Stimulated activated CD4-positive, alpha-beta T cell treated with anti-CD3 and anti-CD28 coated beads, Interleukin-4, amount 100 ng/mL, for 1 hour (primary cell): ENCODE measurements around the gene SS18L1.

Source experiments
- DNase-seq: peaks from one replicate; pipeline ENCODE4 v3.0.0-alpha.2; 2020

The SS18L1 gene

DNA sequence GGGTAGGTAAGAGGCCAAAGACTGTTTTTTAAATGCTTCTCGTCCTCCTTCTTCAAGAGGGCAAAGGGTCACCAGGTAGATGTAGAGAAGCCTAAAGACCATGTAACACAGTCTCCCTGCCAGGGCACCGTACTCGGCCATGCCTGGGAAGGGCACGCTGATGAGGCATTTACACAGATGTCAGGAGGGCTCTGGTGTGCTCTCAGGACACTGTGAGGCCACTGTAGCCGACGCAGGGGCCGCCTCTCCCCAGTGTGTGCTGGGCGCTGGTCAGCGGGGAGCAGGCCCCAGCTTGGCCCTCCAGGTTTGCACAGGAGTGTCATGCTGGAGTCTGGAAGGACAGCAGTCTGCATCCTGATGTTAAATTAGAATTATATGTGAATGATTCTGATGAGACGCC is 32.1 kb downstream of the SS18L1 start:
- no peak for DNase-seq

DNA sequence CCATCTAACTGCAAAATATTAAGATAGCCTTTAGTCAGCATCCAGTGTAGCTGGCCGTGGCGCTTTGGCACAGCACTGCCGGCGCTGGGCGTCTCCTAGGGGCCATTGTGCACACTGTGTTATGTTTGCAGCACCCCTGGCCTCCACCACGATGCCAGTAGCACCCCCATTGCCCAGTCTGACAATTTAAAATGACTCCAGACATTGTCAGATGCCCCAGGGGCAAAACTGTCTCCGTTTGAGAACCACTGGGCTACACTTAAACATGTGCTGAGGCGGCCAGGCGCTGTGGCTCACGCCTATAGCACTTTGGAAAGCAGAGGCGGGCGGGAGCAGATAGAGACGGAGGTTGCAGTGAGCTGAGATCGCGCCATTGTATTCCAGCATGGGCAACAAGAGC is 33.3 kb downstream of the SS18L1 start:
- no peak for DNase-seq

DNA sequence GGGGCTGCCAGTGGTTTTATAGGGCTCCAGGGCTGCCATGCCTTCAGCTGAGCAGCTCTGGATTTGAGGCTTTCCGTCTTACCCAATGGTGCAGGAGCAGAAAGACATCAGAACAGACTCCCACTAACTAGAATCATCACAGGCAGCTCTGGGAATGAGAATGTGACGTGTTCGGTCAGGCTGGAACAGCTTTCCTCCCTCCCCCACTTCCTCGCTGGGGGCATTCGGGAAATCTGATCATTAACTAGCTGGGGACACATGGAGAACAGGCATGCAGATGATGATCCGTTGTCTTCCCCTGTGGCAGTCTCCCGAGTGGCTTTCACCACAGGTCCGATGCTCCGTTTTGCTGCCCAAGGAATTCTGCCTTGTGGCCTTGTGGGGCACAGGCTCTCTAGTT is 33.7 kb downstream of the SS18L1 start:
- no peak for DNase-seq

DNA sequence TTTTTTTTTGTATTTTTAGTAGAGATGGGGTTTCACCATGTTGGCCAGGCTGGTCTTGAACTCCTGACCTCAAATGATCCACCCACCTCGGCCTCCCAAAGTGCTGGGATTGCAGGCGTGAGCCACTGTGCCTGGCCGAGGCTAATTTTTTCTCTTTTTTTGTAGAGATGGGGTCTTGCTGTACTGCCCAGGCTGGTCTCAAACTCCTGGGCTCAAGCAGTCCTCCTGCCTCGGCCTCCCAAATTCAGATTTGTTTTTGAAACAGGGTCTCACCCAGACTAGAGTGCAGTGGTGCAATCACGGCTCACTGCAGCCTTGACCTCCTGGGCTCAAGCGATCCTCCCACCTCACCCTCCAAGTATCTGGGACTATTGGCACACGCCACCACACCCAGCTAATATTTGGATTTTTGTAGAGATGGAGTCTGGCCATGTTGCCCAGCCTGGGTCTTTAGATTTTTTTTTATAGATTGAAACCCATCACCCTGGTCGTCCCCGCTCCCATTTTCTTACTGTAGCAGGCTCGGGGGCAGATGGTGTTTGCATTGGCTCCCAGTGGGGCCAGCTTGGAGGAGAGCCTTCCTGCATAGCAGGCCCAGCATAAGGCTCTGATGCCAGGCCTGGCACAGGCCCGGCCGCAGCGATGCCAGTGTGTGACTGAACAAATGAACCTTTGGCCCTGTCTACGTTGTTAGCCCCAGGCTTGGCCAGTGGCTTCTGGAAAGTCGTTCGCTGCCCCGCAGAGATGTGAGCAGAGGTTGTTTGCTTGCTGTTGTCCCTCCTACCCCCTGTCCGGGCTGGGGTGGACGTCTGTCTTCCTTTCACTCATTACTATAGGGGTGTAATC is 35.0 kb downstream of the SS18L1 start:
- no peak for DNase-seq

DNA sequence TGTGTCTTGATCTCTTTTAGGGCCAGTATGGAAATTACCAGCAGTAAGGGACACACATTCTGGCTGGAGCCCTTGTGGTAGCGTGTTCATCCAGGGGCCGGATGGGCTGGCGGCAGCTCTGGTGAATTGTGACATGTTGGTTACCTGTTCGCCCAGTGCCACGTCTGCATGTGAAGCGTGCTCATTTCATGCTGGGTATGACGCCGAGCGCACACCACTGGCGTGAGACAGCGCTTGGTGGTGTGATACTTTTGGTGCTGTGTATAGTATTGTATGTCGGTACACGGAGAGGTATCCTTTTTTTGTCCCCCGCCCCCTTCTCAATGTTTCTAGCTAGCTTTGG is 35.6 kb downstream of the SS18L1 start:
- no peak for DNase-seq

DNA sequence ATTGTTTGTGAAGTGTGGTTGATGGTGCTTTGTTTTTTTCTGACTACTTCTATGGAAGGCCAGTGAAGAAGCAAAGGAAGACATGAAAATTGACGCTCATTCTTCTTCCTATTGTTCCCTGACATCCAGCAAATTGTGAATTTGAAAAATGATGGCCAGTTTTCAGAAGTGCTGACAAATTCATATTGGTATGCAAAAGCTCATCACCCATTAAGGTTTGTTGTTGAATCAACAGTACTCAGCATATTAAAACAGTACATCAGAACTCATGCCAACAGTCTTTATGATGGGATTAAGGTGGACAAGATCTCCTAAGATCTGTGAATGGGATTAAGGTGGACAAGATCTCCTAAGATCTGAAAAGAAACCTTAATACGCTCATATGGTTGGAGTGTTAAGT is 38.2 kb downstream of the SS18L1 start:
- no peak for DNase-seq

DNA sequence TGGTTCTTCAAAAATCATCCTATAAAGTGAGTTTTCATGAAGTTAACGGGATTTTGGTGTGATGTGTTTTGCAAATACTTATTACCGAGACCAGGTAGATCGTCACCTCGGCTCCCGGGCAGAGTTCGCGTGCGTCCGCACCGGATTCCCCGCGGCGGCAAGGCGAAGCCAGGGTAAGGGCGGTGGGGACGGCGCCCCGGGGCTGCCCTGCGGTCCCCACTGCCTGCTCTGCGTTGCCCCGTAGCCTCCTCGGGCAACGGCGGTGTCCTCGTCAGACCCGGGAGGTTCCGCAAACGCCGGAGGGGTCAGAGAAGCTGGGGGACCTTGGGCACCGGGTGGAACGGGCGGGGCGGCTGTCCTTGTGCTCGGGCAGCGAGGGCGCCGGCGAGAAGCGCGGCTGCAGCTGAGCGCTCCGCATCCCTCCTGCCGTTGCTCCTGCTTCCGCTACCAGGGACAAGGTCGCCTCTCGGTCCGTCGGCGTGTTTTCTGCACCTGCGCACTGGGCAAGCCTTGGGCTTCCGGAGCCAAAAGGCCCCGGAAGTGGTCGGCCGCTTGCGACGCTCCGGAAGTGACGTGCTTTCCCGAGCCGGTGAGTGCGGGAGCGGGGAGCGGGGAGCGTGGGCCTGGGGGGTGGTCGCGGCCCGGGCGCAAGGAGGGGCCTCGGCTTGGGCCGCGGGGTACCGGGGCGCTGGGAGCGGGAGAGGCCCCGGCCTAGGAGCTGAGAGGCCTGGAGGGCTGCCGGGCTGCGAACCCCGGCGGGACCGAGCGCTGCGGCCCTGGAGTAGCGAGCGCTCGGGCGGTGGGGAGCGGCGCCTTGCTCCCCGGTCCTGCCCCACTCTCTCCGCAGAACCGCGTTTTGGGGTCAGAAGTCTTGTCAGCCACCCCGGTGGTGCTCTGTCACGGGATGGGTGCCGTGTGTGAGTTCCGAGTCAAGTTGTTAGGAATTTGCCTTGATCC is 39.2 kb downstream of the SS18L1 start, which contains the start of gene MTG2:
Gene MTG2, plus strand, starts transcription at position 560 of the 957 bp plus-strand sequence. CDS start 10,393 bp downstream, outside the sequence.
- peak; percentile 93 for DNase-seq

DNA sequence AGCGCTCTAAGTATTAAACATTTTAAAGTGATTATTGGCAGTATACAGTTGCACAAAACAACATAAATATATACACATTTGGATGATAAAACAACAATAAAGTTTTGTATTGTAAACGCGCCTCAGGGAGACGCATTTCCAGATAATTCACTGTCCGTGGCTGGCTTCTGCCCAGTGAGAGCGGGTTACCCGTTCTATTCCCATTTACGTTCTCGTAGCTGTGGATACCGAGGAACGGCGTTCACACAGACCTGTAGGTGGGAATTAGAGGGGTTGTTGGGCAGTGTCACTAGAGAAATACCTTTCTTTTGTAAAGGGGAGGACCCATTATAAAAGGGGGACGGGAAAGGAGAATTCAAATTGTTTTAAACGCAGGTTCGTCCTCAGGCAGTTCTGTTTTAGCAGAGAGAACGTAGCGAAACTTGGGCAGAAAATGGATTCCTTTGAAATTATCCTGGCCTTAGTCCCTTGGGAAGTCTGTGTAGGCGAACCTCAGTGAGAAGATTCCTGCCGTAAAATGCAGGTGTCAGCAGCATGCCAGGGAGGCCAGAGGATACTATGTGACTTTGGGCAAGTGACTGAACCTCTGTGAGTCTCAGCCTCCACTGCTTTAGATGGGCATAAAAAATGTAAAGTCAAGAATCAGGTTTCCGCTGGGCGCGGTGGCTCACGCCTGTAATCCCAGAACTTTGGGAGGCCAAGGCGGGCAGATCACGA is 40.0 kb downstream of the SS18L1 start:
- no peak for DNase-seq

DNA sequence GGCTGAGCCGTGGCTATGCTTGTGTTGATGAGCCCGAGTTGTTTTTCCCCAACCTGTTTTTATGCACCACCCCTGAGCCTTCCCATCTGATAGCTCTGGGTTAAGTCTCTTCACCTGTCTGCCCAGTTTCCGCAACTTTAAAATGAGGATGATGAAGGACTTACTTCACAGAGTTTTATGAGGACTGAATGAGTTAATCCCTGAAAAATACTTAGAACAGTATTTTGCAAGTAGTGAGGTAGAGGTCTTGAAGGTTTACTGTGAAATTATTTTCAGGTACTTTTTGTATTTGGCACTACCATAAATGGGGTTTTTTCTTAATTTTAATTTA is 42.5 kb downstream of the SS18L1 start:
- no peak for DNase-seq

DNA sequence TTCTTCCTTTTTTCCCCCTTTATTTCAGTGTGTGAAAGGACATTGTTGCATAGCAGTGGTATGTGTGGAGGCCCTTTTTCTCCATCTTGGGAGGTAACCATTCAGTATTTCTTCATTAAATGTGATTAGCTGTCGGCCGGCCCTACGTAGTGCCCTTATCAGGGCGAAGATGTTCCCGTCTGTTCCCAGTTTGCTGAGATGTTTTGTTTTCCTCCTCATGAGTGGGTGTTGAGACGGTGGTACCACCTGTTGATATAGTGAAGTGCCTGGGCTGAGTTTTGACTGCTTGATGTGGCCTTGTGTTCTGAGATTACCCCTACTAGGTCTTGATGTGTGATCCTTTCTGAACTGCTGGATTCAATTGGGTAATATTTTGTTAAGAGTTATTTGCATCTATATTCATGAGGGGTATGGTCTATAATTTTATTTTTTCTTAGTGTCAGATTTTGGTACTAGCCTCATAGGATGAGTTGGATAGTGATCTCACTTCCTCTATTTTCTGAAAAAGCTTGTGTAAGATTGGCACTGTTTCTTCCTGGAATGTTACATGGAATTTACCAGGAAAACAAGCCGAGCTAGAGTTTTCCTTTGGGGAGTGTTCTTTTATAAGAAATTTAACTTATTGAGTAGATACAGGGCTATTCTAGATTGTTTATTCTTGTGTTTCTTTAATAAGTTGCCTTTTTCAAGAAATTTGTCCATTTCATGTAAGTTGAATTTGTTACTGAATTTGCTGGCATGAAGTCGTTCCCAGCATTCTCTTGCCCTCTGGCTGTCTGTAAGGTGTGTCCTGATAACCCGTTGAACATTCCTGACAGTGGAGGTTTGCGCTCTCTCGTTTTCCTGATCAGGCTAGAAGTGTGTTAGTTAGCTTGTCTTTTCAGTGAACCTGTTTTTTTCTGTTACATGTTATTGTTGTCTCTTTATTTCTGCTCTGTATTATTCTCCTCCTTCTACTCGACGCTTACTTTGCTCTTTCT is 43.6 kb downstream of the SS18L1 start:
- no peak for DNase-seq

DNA sequence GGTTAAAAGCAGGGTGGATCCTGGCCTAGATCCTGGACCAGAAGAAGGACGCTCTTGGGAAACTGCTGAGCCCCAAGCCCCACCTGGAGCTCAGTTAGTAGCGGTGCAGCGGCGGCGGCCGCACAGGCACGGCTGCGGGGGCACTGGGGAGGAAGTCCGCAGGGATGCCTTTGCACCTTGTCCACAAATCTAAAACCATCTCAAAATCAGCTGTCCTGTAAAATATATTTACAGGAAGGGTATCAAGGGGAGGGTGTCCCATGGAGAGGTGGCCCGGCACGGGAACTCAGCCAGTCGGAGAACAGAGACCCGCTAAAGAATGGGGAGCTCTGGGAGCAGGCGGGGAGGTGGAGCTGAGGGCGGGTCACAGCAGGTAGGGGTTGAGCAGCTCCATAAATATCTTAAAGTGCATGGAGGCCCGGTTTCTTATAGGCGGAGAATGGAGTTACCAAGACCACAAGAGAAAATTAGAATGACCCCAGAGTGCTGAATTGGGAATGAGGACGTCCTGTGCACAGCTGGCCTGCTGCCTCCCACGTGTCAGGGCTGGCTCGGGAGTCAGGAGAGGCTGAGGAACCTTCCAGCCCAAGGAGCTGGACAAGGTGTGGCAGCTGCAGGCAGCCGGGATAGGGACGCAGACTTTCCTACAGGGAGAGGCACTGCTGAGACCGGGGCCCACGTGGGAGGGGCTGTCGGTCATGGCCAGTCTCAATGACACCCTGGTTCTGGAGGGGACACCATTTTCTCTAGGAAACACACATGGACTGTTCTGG is 47.3 kb downstream of the SS18L1 start:
- DNase-seq, result no peak

DNA sequence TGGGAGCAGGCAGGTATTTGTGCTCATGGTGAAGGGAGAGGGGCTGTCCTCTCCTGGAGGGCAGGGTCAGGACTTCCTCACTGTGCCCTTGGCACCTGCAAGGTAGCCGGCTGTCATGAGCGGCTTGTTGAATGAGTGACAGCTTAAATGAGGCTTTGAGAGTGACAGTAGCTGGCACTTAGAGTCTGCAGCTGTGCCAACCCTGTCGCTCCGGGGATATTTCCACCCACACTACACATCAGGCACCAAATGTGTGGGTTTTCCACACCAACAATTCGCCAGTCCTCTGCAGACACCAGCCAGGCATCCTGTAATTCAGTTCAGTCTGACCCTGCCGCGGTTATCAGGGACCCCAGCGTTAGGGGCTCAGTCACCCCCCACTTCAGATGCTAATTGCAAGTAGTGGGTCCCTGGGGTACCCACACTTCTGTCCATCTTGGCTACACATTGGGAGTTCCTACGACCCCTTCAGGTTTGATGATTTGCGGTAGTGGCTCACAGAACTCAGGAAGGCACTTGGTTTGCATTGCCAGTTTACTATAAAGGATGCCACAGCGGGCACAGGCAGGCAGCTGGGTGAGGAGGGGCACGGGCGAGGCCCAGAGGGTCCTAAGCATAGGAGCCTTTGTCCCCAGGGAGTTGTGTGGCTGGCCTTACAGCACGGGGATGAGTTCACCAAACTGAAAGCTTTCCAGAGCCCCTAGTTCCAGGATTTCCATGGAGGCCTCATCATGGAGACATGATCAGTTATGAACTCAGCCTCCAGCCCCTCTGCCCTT is 48.4 kb downstream of the SS18L1 start:
- DNase-seq, result no peak

DNA sequence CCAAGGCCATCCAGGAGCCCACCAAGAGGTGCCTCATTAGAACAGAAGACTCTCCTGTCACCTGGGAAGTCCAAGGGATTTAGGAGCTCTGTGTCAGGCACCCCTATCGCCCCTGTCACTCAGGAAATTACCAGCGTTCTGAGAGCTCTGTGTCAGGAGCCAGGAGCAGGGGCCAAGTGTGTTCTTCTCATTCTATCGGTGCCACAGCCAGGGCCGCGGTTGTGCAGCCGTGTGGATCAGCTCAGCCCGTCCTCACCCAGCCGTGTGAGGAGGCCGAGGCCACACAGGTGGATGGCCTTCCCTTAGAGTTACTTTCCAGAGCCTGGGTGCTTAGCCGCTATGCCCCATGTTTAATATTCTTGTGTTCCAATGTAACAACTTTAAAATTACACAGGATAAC is 49.1 kb downstream of the SS18L1 start:
- no peak for DNase-seq

DNA sequence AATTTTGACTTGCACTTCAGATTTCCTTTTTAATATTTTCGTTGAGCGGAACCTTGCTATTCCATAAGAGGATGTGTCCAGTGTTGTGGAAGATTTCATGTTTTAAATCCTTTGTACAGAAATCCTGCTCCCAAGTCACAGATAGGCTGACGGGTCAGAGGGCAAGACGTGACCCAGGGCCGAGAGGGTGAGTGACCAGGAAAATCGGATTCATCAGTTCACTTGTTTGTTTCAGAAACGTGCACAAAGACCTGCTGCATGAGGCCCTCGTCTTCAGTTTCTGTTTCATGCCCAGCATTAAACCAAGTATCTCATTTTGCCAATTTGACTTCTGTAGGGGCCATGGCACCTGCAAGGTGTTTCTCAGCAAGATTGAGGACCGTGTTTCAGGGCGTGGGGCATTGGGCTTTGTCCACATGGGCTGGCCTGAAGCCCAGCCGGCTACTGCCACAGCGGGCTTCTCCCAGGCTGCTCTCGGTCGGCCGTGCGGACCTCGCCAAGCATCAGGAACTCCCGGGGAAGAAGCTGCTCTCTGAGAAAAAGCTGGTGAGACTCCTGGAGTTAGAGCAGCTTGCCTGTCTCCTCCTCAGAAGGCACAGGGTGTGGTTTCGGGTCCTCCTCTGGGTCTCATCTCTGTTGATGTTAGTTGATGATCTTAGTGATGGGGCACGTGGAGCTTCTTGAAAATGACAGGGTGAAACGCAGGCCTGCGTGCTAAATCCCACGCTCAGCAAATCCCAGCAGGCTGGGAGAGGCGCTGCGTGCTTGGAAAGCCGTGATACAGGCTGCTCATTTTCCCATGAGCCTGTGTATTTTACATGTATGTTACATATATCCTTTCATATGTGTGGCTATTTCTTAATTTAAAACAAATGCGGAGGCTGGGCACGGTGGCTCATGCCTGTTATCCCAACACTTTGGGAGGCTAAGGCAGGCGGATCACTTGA is 49.8 kb downstream of the SS18L1 start:
- no peak for DNase-seq

DNA sequence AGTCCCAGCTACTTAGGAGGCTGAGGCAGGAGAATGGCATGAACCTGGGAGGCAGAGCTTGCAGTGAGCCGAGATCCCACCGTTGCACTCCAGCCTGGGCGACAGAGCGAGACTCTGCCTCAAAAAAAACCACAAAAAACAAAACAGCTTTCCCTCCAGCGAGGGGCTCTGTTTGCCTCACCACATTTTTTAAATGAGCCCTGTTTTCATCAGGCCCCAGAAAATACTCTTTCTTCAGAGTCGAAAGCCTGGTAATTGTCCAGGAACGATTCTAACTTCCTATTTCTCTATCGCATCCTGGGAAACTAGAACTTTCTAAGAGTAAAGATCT is 51.5 kb downstream of the SS18L1 start:
- no peak for DNase-seq

DNA sequence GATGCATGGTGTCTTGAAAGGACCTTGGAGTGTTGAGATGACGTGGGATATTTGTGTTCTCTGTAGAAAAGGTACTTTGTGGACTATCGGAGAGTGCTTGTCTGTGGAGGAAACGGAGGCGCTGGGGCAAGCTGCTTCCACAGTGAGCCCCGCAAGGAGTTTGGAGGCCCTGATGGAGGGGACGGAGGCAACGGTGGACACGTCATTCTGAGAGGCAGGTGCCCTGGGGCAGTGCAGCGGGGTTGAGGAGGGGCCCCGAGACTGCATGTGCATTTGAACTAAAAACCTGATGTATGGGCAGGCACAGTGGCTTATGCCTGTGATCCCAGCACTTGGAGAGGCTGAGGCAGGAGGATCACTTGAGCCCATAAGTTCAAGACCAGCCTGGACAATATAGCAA is 52.2 kb downstream of the SS18L1 start:
- no peak for DNase-seq

DNA sequence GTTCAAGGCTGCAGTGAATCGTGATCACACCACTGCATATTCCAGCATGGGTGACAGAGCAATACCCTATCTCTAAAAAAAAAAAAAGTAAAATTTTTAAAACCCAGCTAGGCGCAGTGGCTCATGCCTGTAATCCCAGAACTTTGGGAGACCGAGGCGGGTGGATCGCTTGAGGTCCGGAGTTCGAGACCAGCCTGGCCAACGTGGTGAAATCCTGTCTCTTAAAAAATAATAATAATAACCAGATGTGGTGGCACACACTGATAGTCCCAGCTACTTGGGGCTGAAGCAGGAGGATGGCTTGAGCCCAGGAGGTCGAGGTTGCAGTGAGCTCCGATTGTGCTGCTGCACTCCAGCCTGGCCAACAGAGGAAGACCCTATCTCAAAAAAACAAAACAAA is 52.7 kb downstream of the SS18L1 start:
- DNase-seq, result no peak

DNA sequence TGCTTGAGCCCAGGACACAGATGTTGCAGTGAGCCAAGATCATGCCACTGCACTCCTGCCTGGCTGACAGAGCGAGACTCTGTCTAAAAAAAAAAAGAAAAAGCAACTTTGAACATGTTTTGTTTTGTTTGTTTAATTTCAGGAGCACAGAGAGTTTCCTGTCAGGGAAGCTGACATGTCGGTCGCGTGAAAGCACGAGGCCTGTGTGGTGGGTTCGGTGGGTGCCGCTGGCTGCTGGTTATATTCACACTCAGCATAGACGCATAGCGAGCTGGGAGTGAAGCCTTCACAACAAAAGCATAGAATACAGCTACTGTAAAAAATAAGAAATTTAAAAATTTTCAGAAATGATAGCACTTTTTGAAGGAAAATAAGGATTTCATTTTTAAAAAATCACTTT is 53.7 kb downstream of the SS18L1 start:
- no peak for DNase-seq

DNA sequence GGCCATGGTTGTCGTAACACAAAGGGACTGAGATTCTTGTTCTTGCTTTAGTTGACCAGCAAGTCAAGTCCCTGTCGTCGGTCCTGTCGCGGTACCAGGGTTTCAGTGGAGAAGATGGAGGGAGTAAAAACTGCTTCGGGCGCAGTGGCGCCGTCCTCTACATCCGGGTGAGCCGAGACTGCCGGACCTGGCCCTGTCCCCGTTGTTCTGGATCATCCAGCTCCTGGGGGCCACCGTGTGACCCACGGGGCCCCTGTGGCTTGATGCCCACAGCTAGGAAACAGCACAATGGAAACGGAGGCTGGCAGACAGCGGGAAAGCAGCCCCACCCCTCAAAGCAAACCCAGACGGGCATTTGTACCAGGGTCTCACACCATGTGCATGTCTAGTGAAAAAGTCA is 54.2 kb downstream of the SS18L1 start:
- DNase-seq, result no peak

DNA sequence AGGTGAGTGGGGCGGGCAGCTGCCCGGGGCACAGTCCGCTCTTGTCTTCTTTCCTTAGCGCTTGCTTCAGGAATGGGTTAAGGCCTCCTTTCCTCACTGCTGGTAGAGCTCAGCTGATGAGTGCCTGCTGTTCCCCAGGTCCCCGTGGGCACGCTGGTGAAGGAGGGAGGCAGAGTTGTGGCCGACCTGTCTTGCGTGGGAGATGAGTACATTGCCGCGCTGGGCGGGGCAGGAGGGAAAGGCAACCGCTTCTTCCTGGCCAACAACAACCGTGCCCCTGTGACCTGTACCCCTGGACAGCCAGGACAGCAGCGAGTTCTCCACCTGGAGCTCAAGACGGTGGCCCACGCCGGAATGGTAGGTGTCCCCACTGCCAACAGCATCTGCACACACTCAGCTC is 54.9 kb downstream of the SS18L1 start:
- no peak for DNase-seq
